ENCODE data around the gene AIPL1. TPM values are rescaled to one million over a fixed set of nuclear protein-coding genes. Genes with fewer than 3 reads are reported as not detected.
A peak's percentile ranks its signal among the peaks of the same experiment; 100 is the strongest.

The AIPL1 gene
- polyA plus RNA-seq, 4 donors = 0.05 to 0.13 TPM; not detected in 2

GRCh38 chr17:6422654-6423241 is 12.2 kb downstream of the AIPL1 start:
- no peak for DNase-seq (ENCODE audit: low read depth in 4 of 4, low spot score in 2 of 4)

- peak in 1 of 4 donors; percentile 55 for DNase-seq (ENCODE audit: low read depth in 4 of 4, low spot score in 2 of 4)
Measured at GRCh38 chr17:6421700-6422604, 13.0 kb downstream of the AIPL1 start.

- DNase-seq (ENCODE audit: low read depth in 4 of 4, low spot score in 2 of 4) = no peak
Measured at GRCh38 chr17:6420173-6420641, 14.7 kb downstream of the AIPL1 start.

GRCh38 chr17:6415616-6416015 is 19.3 kb downstream of the AIPL1 start:
- no peak for DNase-seq (ENCODE audit: low read depth in 4 of 4, low spot score in 2 of 4)

GRCh38 chr17:6413065-6413464 is 21.9 kb downstream of the AIPL1 start:
- no peak for DNase-seq (ENCODE audit: low read depth in 4 of 4, low spot score in 2 of 4)

GRCh38 chr17:6408735-6409134 is 26.2 kb downstream of the AIPL1 start:
- no peak for DNase-seq (ENCODE audit: low read depth in 4 of 4, low spot score in 2 of 4)

GRCh38 chr17:6408276-6408675 is 26.6 kb downstream of the AIPL1 start:
- DNase-seq (ENCODE audit: low read depth in 4 of 4, low spot score in 2 of 4) = no peak

- DNase-seq (ENCODE audit: low read depth in 4 of 4, low spot score in 2 of 4) = no peak
Measured at GRCh38 chr17:6402258-6402657, 32.7 kb downstream of the AIPL1 start.

- DNase-seq (ENCODE audit: low read depth in 4 of 4, low spot score in 2 of 4) = no peak
Measured at GRCh38 chr17:6398955-6399354, 36.0 kb downstream of the AIPL1 start.

GRCh38 chr17:6394055-6394606 is 40.8 kb downstream of the AIPL1 start:
- DNase-seq (ENCODE audit: low read depth in 4 of 4, low spot score in 2 of 4) = no peak

GRCh38 chr17:6393351-6393952 is 41.5 kb downstream of the AIPL1 start:
- DNase-seq (ENCODE audit: low read depth in 4 of 4, low spot score in 2 of 4) = no peak

GRCh38 chr17:6392609-6393350 is 42.1 kb downstream of the AIPL1 start:
- no peak for DNase-seq (ENCODE audit: low read depth in 4 of 4, low spot score in 2 of 4)

- DNase-seq (ENCODE audit: low read depth in 4 of 4, low spot score in 2 of 4) = no peak
Measured at GRCh38 chr17:6388416-6388815, 46.5 kb downstream of the AIPL1 start.

- DNase-seq (ENCODE audit: low read depth in 4 of 4, low spot score in 2 of 4) = no peak
Measured at GRCh38 chr17:6387858-6388257, 47.1 kb downstream of the AIPL1 start.

GRCh38 chr17:6387442-6387841 is 47.5 kb downstream of the AIPL1 start:
- no peak for DNase-seq (ENCODE audit: low read depth in 4 of 4, low spot score in 2 of 4)

- no peak for DNase-seq (ENCODE audit: low read depth in 4 of 4, low spot score in 2 of 4)
Measured at GRCh38 chr17:6386041-6386630, 48.8 kb downstream of the AIPL1 start.

- no peak for DNase-seq (ENCODE audit: low read depth in 4 of 4, low spot score in 2 of 4)
Measured at GRCh38 chr17:6384481-6384880, 50.4 kb downstream of the AIPL1 start.

GRCh38 chr17:6381526-6382465 is 53.1 kb downstream of the AIPL1 start:
- no peak for DNase-seq (ENCODE audit: low read depth in 4 of 4, low spot score in 2 of 4)

GRCh38 chr17:6380915-6381438 is 53.9 kb downstream of the AIPL1 start:
- no peak for DNase-seq (ENCODE audit: low read depth in 4 of 4, low spot score in 2 of 4)
